HUES64 (cell line): ENCODE measurements around the gene PIM3.

Experiments used
- H3K27ac ChIP-seq: 2 replicates; pipeline ENCODE4 v1.7.0; 2013; ENCODE audit warnings: low read depth, low read length, inconsistent platforms
- H3K27me3 ChIP-seq: 2 replicates; pipeline ENCODE4 v1.6.1; 2013; ENCODE audit warnings: mild to moderate bottlenecking, low read length; ENCODE audit not compliant: insufficient read depth
- H3K36me3 ChIP-seq: 2 replicates; pipeline ENCODE4 v1.6.1; 2013; ENCODE audit warnings: mild to moderate bottlenecking, low read length; ENCODE audit not compliant: insufficient read depth
- H3K4me1 ChIP-seq: 2 replicates; pipeline ENCODE4 v1.6.1; 2013; ENCODE audit warnings: mild to moderate bottlenecking, low read length, moderate library complexity; ENCODE audit not compliant: insufficient read depth
- H3K4me3 ChIP-seq: 2 replicates; pipeline ENCODE4 v1.5.1; 2013; ENCODE audit warnings: mild to moderate bottlenecking, low read length, moderate library complexity
- H3K9ac ChIP-seq: 2 replicates; pipeline ENCODE4 v1.6.1; 2013; ENCODE audit warnings: mild to moderate bottlenecking, low read depth, low read length
- H3K9me3 ChIP-seq: 2 replicates; pipeline ENCODE4 v1.6.1; 2013; ENCODE audit warnings: low read depth, low read length; ENCODE audit not compliant: insufficient read depth
- WGBS: fragments of 150-250, 120-280 bp; methylation state at CpG from one replicate; pipeline ENCODE4 v1.1.7; 2013; ENCODE audit warnings: missing lambda C conversion rate; 5-methylcytosine and 5-hydroxymethylcytosine counted together

PIM3 gene

DNA sequence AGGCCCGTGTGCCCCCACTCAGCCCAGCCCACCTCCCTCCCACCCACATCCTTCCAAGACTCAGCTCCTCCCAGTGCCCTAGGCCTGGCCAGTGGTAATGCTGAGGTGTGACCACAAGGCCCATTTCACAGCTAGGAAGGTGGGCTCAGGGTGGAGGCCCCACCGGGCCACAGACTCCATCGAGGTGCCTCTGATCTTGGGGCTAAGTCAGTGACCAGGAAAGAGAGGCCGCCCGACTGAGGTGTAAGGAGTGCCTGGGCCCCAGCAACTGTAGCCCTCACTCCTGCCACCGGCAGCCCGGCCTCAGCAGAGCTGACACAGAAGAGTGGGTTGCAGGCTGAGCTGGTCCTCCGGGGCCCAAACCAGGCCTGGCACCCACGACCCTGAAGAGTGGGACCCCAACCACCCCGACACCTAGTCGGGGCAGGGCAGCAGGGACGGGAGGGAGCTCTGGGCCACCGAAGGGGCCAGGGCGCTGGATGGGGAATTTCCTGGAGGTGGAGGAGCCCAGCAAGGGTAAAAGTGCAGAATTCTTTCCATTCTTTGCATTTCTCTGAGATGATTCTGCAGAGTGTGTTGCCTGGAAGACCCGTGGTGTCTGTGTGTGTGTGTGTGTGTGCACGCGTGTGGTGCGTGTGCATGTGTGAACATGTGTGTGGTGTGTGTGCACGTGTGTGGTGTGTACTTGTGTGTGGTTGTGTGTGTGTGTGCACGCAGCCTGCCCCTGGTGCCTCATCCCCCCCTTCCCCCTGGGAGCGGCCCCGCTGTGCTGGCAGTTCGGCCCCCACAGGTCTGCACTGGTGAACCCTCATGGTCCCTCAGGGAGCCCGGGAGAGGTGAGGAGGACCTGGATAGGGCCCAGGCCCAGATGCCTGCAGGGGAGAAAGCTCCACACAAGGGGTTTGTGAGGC lies 8.3 kb upstream of the PIM3 start:
- Histone ChIP-seq H3K9me3 (no peaks in the 10 kb centered on the region), H3K4me3 (no peak overlapping the region), H3K27me3 (no peaks in the 10 kb centered on the region), H3K27ac (0 out of 2 replicates have a peak overlapping the region, but pooled peaks have one; percentile 18), H3K4me1 (0 out of 2 replicates have a peak, but pooled peaks cover under 1% of the 10 kb centered on the region), H3K36me3 (no peaks in the 10 kb centered on the region), H3K9ac (peak overlapping the region; percentile 31; the same call in 1 of the 2 replicates)
- 79% methylated on average over 22 of the region's 24 CpGs for WGBS

DNA sequence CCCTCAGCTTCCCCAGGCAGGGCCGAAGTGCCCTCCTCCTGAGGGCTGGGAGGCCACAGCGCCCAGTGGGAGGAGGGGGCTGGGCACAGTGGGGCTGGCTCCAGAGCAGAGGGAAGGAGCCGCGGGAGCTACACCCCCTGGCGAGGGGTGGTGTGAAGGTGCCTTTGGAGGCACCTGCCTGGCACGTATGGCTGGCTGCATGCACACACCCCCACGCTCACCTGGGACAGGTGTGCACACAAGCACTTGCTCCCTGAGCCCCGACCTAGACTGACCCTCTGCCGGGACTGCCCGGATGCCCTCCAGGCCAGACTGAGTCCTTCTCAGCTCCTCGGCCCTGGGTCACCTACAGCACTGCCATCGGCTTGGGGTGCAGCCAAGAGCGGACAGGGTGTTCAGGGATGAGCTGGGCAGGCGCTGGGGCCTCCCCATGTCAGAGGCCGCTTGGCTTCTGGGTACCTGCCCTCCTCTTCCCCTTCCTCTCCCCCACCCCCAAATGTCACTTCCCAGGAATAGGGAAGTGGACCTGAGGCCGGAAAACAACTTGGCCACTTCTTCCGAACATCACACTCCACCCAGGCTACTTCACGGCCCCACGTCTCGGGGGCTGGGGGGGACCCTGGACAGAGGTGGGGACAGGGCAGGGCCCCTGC lies 7.4 kb upstream of the PIM3 start:
- Histone ChIP-seq H3K4me3 (no peak overlapping the region), H3K9me3 (no peaks in the 10 kb centered on the region), H3K9ac (no peak overlapping the region), H3K36me3 (no peaks in the 10 kb centered on the region), H3K27me3 (no peaks in the 10 kb centered on the region), H3K27ac (no peak overlapping the region), H3K4me1 (no peaks in the 10 kb centered on the region)
- WGBS: 94% methylated on average over 20 of the region's 20 CpGs

DNA sequence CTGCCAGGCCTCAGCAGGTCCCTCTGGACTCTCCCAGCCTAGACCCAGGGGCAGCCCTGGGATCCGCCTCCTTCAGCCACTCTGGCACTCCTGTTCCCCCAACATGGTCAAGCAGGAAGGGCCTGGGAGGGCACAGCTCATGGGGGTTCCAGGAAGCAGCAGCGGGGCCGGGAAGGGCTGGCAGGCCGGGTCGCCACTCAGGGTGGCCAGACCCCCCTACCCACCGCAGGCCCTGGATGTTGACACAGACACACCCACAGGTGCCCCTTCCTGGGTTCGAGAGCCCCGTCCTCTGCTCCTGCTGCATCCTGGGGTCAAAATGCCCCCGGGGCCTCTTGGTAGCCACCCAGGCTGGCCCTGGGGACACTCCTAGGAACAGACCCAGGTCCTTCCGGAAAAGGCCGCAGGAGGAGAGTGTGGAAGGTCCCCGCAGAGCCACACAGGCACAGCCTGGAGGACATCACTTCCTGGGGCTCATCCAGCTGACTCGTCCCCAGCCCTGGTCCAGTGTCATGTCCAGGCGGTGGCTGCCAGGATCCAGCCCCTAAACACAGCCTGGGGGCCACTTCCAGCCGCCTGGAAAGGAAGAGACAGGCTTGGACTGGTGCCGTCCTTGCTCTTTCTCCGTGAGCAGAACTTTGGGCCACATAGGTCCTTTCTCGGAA lies 6.8 kb upstream of the PIM3 start:
- H3K9ac ChIP-seq: no peak overlapping the region
- no peaks in the 10 kb centered on the region for H3K36me3 ChIP-seq
- H3K4me3 ChIP-seq: no peak overlapping the region
- no peaks in the 10 kb centered on the region for H3K9me3 ChIP-seq
- no peaks in the 10 kb centered on the region for H3K27me3 ChIP-seq
- 90% methylated on average over 18 of the region's 18 CpGs for WGBS
- no peaks in the 10 kb centered on the region for H3K4me1 ChIP-seq
- H3K27ac ChIP-seq: no peak overlapping the region

DNA sequence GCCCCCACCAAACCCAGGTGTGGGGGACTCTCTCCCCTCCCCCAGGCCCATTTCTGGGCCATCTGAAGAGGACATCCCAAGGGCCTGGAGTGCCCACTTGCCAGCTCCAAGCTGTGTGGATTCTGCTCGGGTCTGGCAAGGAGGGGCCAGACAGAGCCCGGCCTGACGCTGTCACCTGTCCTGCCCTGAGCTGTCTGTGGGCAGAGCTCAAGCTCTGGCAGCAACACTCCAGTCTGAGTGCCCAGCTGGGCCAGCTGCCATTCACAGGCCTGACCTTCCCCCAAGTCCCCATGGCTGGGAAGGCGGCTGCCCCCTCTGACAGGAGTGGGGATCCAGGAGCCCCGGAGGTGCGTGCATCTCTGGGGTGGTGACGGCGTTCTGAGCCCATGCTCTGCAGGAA lies 6.2 kb upstream of the PIM3 start:
- H3K9ac ChIP-seq: no peak overlapping the region
- H3K27me3 ChIP-seq: no peaks in the 10 kb centered on the region
- H3K4me3 ChIP-seq: no peak overlapping the region
- 91% methylated on average over 8 of the region's 8 CpGs for WGBS
- no peaks in the 10 kb centered on the region for H3K36me3 ChIP-seq
- H3K9me3 ChIP-seq: no peaks in the 10 kb centered on the region
- no peaks in the 10 kb centered on the region for H3K4me1 ChIP-seq
- no peak overlapping the region for H3K27ac ChIP-seq

DNA sequence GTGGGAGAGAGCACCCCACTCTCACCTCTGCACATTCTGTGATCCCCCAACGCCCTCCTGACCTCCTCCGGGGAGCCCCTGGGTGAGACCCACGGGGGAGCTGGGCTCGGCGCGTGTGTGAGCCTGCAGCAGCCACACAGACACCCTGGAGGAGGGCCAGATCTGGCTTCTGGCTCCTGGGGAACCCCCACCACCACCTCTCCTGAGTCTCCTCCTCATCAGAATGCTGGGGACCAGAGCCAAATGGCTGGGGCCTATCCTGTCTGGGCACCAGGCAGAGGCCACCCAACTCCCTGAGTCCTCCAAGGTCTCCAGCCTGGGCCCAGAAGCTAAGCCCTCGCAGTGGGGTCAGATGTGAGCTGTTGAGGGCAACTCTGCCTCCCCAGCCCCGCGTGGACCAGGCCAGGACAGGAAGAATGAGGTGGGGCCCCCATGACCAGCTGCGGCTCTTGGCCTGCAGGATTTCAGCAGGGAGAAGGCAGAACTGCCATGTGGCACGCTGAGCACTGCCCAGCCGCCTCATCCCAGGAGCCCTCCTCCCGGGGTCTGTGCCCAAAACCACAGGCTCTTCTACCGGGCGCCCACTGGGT lies 5.5 kb upstream of the PIM3 start:
- no peak overlapping the region for H3K4me3 ChIP-seq
- 94% methylated on average over 15 of the region's 15 CpGs for WGBS
- no peak overlapping the region for H3K9ac ChIP-seq
- H3K36me3 ChIP-seq: no peaks in the 10 kb centered on the region
- no peaks in the 10 kb centered on the region for H3K9me3 ChIP-seq
- 0 out of 2 replicates have a peak, but pooled peaks cover 3% of the 10 kb centered on the region for H3K27me3 ChIP-seq
- no peaks in the 10 kb centered on the region for H3K4me1 ChIP-seq
- H3K27ac ChIP-seq: no peak overlapping the region

DNA sequence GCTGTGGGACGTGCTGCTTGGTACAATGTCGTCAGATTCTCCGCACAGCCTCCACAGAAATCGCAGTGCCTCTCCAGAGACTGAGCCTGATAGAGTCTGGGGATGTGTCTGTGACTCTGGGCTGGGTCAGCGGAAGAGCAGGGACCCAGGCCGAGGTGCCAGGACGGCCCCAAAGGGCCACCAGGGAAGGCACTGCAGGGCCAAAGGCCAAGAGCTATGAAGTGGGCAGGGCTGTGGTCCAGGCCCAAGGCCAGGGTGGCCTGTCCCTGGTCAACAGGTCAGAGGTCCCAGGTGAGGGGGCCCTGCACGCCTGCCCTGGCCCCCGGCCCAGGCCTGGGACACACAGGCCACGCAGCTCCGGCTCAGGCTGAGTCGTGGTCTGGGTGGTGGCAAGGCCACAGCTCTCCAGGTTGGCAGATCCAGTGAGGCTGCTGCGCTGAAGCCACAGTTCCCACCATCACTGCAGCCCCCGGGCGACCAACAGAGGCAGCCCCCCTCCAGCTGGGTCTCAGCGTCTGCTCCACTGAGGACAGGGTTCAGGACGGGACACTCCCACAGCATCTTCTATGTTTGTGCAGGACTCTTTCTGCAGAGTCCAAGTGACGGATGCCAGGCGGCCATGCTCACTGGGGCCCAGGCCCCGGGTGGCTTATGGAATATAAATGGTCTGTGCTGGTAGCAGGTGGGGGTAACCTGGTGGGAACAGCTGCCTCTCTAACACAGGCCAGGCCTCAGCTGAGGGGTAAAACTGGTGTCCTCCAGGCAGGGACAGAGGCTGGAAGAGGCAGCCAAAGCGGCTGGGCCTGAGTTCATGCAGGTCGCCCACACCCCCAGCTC lies 4.8 kb upstream of the PIM3 start:
- Histone ChIP-seq H3K9me3 (no peaks in the 10 kb centered on the region), H3K36me3 (no peaks in the 10 kb centered on the region), H3K9ac (no peak overlapping the region), H3K27ac (no peak overlapping the region), H3K27me3 (0 out of 2 replicates have a peak, but pooled peaks cover 3% of the 10 kb centered on the region), H3K4me1 (no peaks in the 10 kb centered on the region), H3K4me3 (no peak overlapping the region)
- WGBS: 93% methylated on average over 22 of the region's 22 CpGs

DNA sequence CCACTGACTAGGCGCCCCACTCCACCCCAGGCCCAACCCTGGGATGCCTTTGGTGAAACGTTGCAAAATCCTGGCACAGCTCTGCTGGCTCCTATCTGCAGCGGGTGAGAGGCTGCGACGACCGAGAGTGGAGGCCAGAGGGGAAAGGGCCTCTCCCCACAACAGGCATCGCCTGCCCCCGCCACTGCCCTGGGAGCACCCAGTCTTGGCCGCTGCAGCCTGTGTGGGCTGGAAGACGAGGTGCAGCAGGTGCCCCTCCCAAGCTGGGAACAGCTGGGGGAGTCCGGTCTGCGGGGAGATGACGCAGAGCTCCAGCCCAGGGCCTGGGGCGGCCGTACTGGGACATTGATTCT lies 4.2 kb upstream of the PIM3 start:
- Histone ChIP-seq H3K4me3 (no peak overlapping the region), H3K4me1 (no peaks in the 10 kb centered on the region), H3K27ac (no peak overlapping the region), H3K9me3 (no peaks in the 10 kb centered on the region), H3K9ac (no peak overlapping the region), H3K27me3 (peaks cover 3% of the 10 kb centered on the region; the same call in 1 of the 2 replicates), H3K36me3 (no peaks in the 10 kb centered on the region)
- 94% methylated on average over 15 of the region's 15 CpGs for WGBS

DNA sequence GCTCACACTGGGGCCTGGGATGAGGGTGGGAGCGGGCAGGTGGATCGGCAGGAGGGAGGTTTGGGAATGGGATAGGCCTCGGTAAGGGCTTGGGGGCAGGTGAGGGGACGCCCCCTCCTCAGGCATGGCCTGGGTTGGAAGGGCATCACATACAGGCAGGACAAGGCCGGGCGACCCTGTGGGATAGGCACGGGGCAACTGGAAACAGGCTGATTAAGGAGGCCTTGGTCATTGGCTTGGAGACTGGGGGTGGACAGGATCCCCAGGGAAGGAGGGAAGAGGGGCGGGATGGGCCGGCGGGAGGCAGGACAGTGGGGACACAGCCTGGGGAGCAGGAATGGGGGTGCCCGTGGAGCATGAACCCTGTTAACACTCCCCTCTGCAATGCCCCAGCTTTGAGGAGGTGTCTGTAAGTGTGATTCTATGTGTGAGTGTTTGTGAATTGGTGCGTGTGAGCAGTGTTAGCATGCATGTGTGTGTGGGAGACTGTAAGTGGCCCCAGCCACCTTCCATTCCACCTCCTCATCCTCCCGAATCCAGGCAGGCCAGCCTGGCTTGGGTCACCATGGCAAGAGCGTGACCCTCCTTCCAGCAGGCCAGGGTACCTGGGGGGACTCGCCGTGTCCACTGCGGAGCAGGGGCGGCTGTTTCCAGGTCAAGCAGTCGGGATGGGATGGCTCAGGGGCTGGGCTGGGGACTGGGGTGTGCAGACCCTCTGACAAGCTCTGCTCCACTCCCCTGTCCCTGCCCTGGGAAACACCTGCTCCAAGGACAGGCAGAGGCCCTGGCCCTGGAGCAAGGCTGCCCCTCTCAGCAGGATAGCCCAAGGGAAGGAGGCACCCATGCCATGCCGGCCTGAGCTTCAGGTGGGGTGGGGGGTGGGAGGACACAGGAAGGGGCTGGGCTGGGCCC lies 3.4 kb upstream of the PIM3 start:
- H3K4me1 ChIP-seq: no peaks in the 10 kb centered on the region
- H3K27me3 ChIP-seq: peaks cover 7% of the 10 kb centered on the region; the same call in 1 of the 2 replicates
- no peaks in the 10 kb centered on the region for H3K9me3 ChIP-seq
- no peaks in the 10 kb centered on the region for H3K36me3 ChIP-seq
- H3K4me3 ChIP-seq: no peak overlapping the region
- no peak overlapping the region for H3K27ac ChIP-seq
- H3K9ac ChIP-seq: no peak overlapping the region
- 87% methylated on average over 19 of the region's 20 CpGs for WGBS

DNA sequence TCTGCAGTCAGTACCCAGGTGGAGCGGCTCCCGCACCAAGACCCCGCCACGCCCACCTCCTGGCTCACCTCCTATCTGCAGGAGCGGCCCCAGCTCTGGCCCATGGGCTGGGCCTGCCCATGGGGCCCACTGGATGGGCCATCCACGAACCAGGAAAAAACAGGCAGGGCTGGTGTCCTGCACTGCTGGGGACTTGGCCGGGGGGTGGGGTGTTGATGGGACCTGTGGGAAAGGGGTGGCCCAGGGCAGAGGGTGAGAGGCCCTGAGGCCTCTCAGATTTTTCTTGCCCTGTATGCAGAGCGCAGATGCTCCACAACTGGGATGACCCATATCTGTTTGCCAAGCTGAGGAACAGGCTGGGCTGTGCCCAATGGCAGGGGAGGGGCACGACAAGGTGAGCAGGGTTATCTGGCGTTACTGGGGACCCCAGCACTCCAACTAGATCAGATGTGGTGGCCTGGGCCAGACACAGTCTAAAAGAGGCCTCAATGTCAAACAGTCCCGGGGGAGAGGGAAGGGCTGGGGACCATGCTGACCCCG lies 2.7 kb upstream of the PIM3 start:
- Histone ChIP-seq H3K36me3 (peaks cover 5% of the 10 kb centered on the region), H3K9ac (no peak overlapping the region), H3K9me3 (no peaks in the 10 kb centered on the region), H3K27me3 (peaks cover 7% of the 10 kb centered on the region; the same call in 1 of the 2 replicates), H3K4me1 (peaks cover 5% of the 10 kb centered on the region; the same call in 1 of the 2 replicates), H3K4me3 (no peak overlapping the region), H3K27ac (no peak overlapping the region)
- WGBS: 90% methylated on average over 12 of the region's 12 CpGs
